GM12891 (cell line): Measurements from ENCODE around the gene DDAH2.

Experiments
- PAX5 ChIP-seq: IDR thresholded peaks from 2 replicates; pipeline ENCODE4 v1.6.1; 2011; ENCODE audit warnings: low read length, moderate library complexity, mild to moderate bottlenecking; ENCODE audit not compliant: insufficient read depth, severe bottlenecking
- POLR2AphosphoS5 ChIP-seq: IDR thresholded peaks from 2 replicates; pipeline ENCODE4 v1.6.1; 2011; ENCODE audit warnings: low read depth, low read length, control low read depth

DNA sequence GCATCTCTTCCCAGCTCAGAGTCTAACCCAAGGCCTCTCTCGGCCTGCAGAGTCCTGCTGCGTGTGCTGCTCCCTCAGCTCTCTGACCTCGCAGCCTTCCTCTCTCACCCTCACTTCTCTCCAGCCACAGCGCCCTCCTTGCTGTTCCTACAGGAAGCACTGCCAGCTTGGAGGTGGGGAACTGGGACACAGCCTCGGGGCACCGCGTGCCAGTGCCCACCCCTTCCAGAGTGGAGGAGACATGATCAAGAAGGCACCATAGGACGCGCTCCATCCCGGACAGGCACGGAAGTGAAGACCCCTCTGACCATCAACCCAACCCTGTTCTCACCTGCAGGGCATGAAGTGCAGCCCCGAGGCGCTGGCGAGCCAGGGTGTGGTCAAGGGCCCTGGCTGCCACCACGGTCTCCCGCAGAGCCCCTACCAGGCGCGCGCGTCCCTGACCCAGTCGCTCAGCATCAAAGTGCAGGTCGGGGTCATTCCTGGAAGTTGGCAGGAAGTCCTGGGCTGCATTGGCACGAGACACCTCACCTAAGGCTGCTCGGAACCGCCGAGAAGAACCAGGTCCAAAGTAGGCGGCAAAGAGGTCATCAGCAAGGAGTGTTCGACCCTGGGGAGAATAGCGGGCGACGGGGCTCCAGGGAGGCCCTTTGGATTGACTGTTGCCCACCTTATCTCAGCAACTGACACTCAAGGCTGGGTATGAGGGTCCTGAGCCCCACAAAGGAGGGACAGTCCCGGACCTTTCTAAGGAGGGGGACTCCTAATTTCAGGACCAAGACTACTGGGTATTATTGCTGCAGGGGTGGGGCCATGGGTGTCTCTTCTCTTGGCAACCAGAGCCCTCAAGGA, 46.8 kb upstream of the DDAH2 start:
- TF ChIP-seq POLR2AphosphoS5 (no peak), PAX5 (no peak)
